Uterus (tissue), 2 donors: Measurements from ENCODE around the gene KREMEN2.

Experiments used
- CTCF ChIP-seq, 4 experiments: fragments of 200-600 bp in 2 of 4; fragments of 450-650 bp in 2 of 4; sonication (generic) in 2 of 4; IDR thresholded peaks; one replicate each; pipeline ENCODE4 v1.5.1; 2016 to 2019; ENCODE audit warnings: antibody characterized with exemption in 4 of 4, mild to moderate bottlenecking in 2 of 4, moderate library complexity in 1 of 4
- POLR2A ChIP-seq, 2 donors: fragments of 450-650 bp; IDR thresholded peaks; one replicate each; pipeline ENCODE4 v1.6.1; 2016; ENCODE audit warnings: antibody characterized with exemption in 2 of 2, mild to moderate bottlenecking in 1 of 2, moderate library complexity in 1 of 2

GRCh38 chr16:2971134-2971984 is 7.3 kb downstream of the KREMEN2 start:
- TF ChIP-seq CTCF (IDR thresholded peaks at IDR 0.05): no peak
- TF ChIP-seq POLR2A (IDR thresholded peaks at IDR 0.05): no peak
